WTC11 (cell line): ENCODE data around the gene PPP3CA. TPM values are rescaled to one million over a fixed set of nuclear protein-coding genes. Genes with fewer than 3 reads are reported as not detected.

Experiments used
- ATAC-seq: fragments of 200-7000 bp; cut with Tn5 transposase; 2 replicates; pipeline ENCODE4 v1.10.0; 2021; ENCODE audit warnings: mild to moderate bottlenecking, moderate library complexity
- CTCF ChIA-PET: fragments of 300-600 bp; sonication (Branson Sonifier 250); formaldehyde crosslinking; loops from one replicate; lab custom pipeline; 2021; ENCODE audit warnings: antibody characterized with exemption; lab: Charles Lee
- POLR2A ChIA-PET: fragments of 350-600 bp; sonication (Branson Sonifier 250); formaldehyde crosslinking; loops from one replicate; lab custom pipeline; 2021; ENCODE audit warnings: antibody characterized with exemption; lab: Charles Lee
- DNase-seq: peaks from one replicate; pipeline ENCODE4 v3.0.0; 2021; ENCODE audit warnings: low spot score
- H3K27ac Mint-ChIP-seq: 2 replicates; pipeline ENCODE4 v1.8.0; 2021; ENCODE audit warnings: mixed read lengths
- H3K27me3 Mint-ChIP-seq: 2 replicates; pipeline ENCODE4 v1.8.0; 2021; ENCODE audit warnings: low read depth, mild to moderate bottlenecking, moderate library complexity, mixed read lengths
- H3K36me3 Mint-ChIP-seq: 2 replicates; pipeline ENCODE4 v1.8.0; 2021; ENCODE audit warnings: mixed read lengths
- H3K4me1 Mint-ChIP-seq: 2 replicates; pipeline ENCODE4 v1.8.0; 2022; ENCODE audit warnings: mixed read lengths
- H3K4me3 Mint-ChIP-seq: 2 replicates; pipeline ENCODE4 v1.8.0; 2021; ENCODE audit warnings: mild to moderate bottlenecking, moderate library complexity, mixed read lengths
- H3K9me3 Mint-ChIP-seq: 2 replicates; pipeline ENCODE4 v1.8.0; 2021; ENCODE audit warnings: mixed read lengths
- CBFB ChIP-seq: sonication (generic); formaldehyde crosslinking; IDR thresholded peaks from 2 replicates; pipeline ENCODE4 v1.8.1; 2022; ENCODE audit warnings: mild to moderate bottlenecking, low read depth, missing genetic modification reagents
- ERG ChIP-seq: fragments of 250-450 bp; sonication (Bioruptor Pico); IDR thresholded peaks from 2 replicates; pipeline ENCODE4 v1.8.0; 2021; ENCODE audit warnings: mild to moderate bottlenecking
- FOXP1 ChIP-seq: sonication (generic); formaldehyde crosslinking; IDR thresholded peaks from 2 replicates; pipeline ENCODE4 v1.8.0; 2022; ENCODE audit warnings: missing genetic modification reagents, mild to moderate bottlenecking, moderate library complexity, borderline replicate concordance
- GTF2I ChIP-seq: fragments of 250-450 bp; sonication (Bioruptor Pico); conservative IDR thresholded peaks from 2 replicates; pipeline ENCODE4 v1.4.0; 2021; ENCODE audit warnings: mild to moderate bottlenecking
- IRF2 ChIP-seq: sonication (generic); formaldehyde crosslinking; IDR thresholded peaks from 2 replicates; pipeline ENCODE4 v1.8.0; 2022; ENCODE audit warnings: low read depth, missing genetic modification reagents, borderline replicate concordance
- MLX ChIP-seq: sonication (generic); formaldehyde crosslinking; IDR thresholded peaks from 2 replicates; pipeline ENCODE4 v1.8.1; 2023; ENCODE audit warnings: mild to moderate bottlenecking, missing genetic modification reagents, moderate library complexity
- MYBL2 ChIP-seq: sonication (generic); formaldehyde crosslinking; IDR thresholded peaks from 2 replicates; pipeline ENCODE4 v1.8.1; 2023; ENCODE audit warnings: mild to moderate bottlenecking, moderate library complexity, missing genetic modification reagents
- NFATC4 ChIP-seq: fragments of 250-450 bp; sonication (Bioruptor Pico); IDR thresholded peaks from 2 replicates; pipeline ENCODE4 v1.9.0; 2021; ENCODE audit warnings: mild to moderate bottlenecking
- NFE2L1 ChIP-seq: sonication (generic); formaldehyde crosslinking; IDR thresholded peaks from 2 replicates; pipeline ENCODE4 v1.8.1; 2023; ENCODE audit warnings: missing genetic modification reagents
- NFYB ChIP-seq: sonication (generic); formaldehyde crosslinking; conservative IDR thresholded peaks from 2 replicates; pipeline ENCODE4 v1.8.0; 2022; ENCODE audit warnings: low read depth, missing genetic modification reagents
- NR2C2 ChIP-seq: sonication (generic); formaldehyde crosslinking; IDR thresholded peaks from 2 replicates; pipeline ENCODE4 v1.8.0; 2022; ENCODE audit warnings: mild to moderate bottlenecking, missing genetic modification reagents
- NR3C1 ChIP-seq: sonication (generic); formaldehyde crosslinking; conservative IDR thresholded peaks from 2 replicates; pipeline ENCODE4 v1.8.1; 2023; ENCODE audit warnings: low read depth, mild to moderate bottlenecking, missing genetic modification reagents
- OVOL2 ChIP-seq: fragments of 250-450 bp; sonication (Bioruptor Pico); IDR thresholded peaks from 2 replicates; pipeline ENCODE4 v1.9.0; 2021; ENCODE audit warnings: mild to moderate bottlenecking, borderline replicate concordance
- RORB ChIP-seq: fragments of 250-450 bp; sonication (Bioruptor Pico); IDR thresholded peaks from 2 replicates; pipeline ENCODE4 v1.9.0; 2021; ENCODE audit warnings: mild to moderate bottlenecking
- SMAD3 ChIP-seq: sonication (generic); formaldehyde crosslinking; IDR thresholded peaks from 2 replicates; pipeline ENCODE4 v1.8.0; 2022; ENCODE audit warnings: missing genetic modification reagents, mild to moderate bottlenecking, borderline replicate concordance
- SOX15 ChIP-seq: fragments of 250-450 bp; sonication (Bioruptor Pico); IDR thresholded peaks from 2 replicates; pipeline ENCODE4 v1.9.0; 2021; ENCODE audit warnings: mild to moderate bottlenecking
- SP1 ChIP-seq: sonication (generic); formaldehyde crosslinking; conservative IDR thresholded peaks from 2 replicates; pipeline ENCODE4 v1.8.1; 2022; ENCODE audit warnings: missing genetic modification reagents
- TEAD1 ChIP-seq: sonication (generic); formaldehyde crosslinking; IDR thresholded peaks from 2 replicates; pipeline ENCODE4 v1.8.0; 2022; ENCODE audit warnings: mild to moderate bottlenecking, missing genetic modification reagents
- ZNF121 ChIP-seq: sonication (generic); formaldehyde crosslinking; IDR thresholded peaks from 2 replicates; pipeline ENCODE4 v1.8.0; 2023; ENCODE audit warnings: missing genetic modification reagents
- ZNF232 ChIP-seq: sonication (generic); formaldehyde crosslinking; IDR thresholded peaks from 2 replicates; pipeline ENCODE4 v1.8.0; 2022; ENCODE audit warnings: mild to moderate bottlenecking, missing genetic modification reagents
- ZNF263 ChIP-seq: sonication (generic); formaldehyde crosslinking; IDR thresholded peaks from 2 replicates; pipeline ENCODE4 v1.8.1; 2022; ENCODE audit warnings: low read depth, mild to moderate bottlenecking, moderate library complexity, missing genetic modification reagents
- ZNF281 ChIP-seq: sonication (generic); formaldehyde crosslinking; IDR thresholded peaks from 2 replicates; pipeline ENCODE4 v1.8.0; 2023; ENCODE audit warnings: mild to moderate bottlenecking, missing genetic modification reagents
- ZNF416 ChIP-seq: fragments of 250-450 bp; sonication (Bioruptor Pico); IDR thresholded peaks from 2 replicates; pipeline ENCODE4 v1.9.0; 2021; ENCODE audit warnings: mild to moderate bottlenecking, inconsistent platforms
- total RNA-seq: library from RNA; stranded (reverse); gene quantifications from 3 replicates; pipeline ENCODE4 v1.2.3, GENCODE V29; 2021
- TF ChIP-seq, protein P1 (sequence below): sonication (generic); formaldehyde crosslinking; IDR thresholded peaks from 2 replicates; pipeline ENCODE4 v1.8.0; 2022; ENCODE audit warnings: mild to moderate bottlenecking, missing genetic modification reagents
- TF ChIP-seq, protein P2 (sequence below): fragments of 250-450 bp; sonication (Bioruptor Pico); conservative IDR thresholded peaks from 2 replicates; pipeline ENCODE4 v1.9.0; 2021; ENCODE audit warnings: mild to moderate bottlenecking

PPP3CA gene
- total RNA-seq, 1 experiment from 2014 or later = 41.6 TPM

- Mint-ChIP-seq H3K27ac (no peak overlapping the region), H3K36me3 (no peaks in the 10 kb centered on the region), H3K4me3 (no peak overlapping the region)
- no peak for ATAC-seq
- TF ChIP-seq NR2C2 (CRISPR knock-in tag) = no peak
- TF ChIP-seq NFE2L1 (CRISPR knock-in tag) = no peak
- TF ChIP-seq, all 79 proteins: peak for 0
- H3K4me1 Mint-ChIP-seq = peaks cover 40% of the 10 kb centered on the region
- CTCF ChIA-PET = no interaction called here
- POLR2A ChIA-PET = no interaction called here
- no peaks in the 10 kb centered on the region for H3K9me3 Mint-ChIP-seq
- DNase-seq = no peak
- no peaks in the 10 kb centered on the region for H3K27me3 Mint-ChIP-seq
Measured at GRCh38 chr4:101152521-101152920, 194.8 kb downstream of the PPP3CA start.

- Mint-ChIP-seq H3K36me3 (no peaks in the 10 kb centered on the region), H3K27me3 (no peaks in the 10 kb centered on the region), H3K4me3 (no peak overlapping the region)
- ChIA-PET CTCF (no interaction called here), POLR2A (no interaction called here)
- ATAC-seq = no peak
- TF ChIP-seq ZNF263 (CRISPR knock-in tag) (no peak), CBFB (CRISPR knock-in tag) (no peak), ZNF416 (CRISPR knock-in tag) (no peak), ERG (CRISPR knock-in tag) (no peak), SMAD3 (CRISPR knock-in tag) (no peak), ZNF232 (CRISPR knock-in tag) (no peak), NFATC4 (CRISPR knock-in tag) (no peak), RORB (no peak), MLX (no peak), ZNF121 (CRISPR knock-in tag) (no peak), SP1 (CRISPR knock-in tag) (no peak)
- TF ChIP-seq, all 79 proteins: peak for 0
- Mint-ChIP-seq H3K4me1 (peaks cover 6% of the 10 kb centered on the region), H3K9me3 (no peaks in the 10 kb centered on the region), H3K27ac (no peak overlapping the region)
- DNase-seq = no peak
Measured at GRCh38 chr4:101148551-101148950, 198.8 kb downstream of the PPP3CA start.

DNA sequence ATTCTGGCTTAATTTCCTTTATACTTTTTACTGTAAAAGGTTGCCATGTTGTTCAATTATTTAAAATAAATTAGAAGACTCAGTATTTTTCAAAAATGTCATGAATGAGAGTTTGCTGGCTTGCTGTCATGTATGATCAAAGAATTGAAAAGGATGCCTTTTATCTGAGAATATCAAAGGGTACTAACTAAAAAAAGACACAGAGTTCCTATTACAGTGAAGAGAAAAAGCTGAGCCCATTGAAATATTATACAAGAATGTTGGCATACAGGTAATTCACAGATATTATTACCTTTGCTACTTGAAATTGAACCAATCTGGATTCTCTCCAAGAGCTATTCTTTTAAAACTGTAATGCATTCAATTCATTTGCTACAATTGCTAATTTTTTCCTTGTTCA, 200.0 kb downstream of the PPP3CA start:
- POLR2A ChIA-PET = no interaction called here
- TF ChIP-seq, protein P1, sequence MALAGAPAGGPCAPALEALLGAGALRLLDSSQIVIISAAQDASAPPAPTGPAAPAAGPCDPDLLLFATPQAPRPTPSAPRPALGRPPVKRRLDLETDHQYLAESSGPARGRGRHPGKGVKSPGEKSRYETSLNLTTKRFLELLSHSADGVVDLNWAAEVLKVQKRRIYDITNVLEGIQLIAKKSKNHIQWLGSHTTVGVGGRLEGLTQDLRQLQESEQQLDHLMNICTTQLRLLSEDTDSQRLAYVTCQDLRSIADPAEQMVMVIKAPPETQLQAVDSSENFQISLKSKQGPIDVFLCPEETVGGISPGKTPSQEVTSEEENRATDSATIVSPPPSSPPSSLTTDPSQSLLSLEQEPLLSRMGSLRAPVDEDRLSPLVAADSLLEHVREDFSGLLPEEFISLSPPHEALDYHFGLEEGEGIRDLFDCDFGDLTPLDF (CRISPR knock-in tag) = no peak
- TF ChIP-seq NFYB (CRISPR knock-in tag) (no peak), NFE2L1 (CRISPR knock-in tag) (no peak), IRF2 (CRISPR knock-in tag) (no peak), ZNF281 (CRISPR knock-in tag) (no peak), FOXP1 (CRISPR knock-in tag) (no peak), MLX (no peak), SOX15 (no peak), OVOL2 (CRISPR knock-in tag) (no peak), TEAD1 (CRISPR knock-in tag) (no peak), NR3C1 (CRISPR knock-in tag) (no peak), GTF2I (CRISPR knock-in tag) (no peak), MYBL2 (CRISPR knock-in tag) (no peak)
- TF ChIP-seq, protein P2, sequence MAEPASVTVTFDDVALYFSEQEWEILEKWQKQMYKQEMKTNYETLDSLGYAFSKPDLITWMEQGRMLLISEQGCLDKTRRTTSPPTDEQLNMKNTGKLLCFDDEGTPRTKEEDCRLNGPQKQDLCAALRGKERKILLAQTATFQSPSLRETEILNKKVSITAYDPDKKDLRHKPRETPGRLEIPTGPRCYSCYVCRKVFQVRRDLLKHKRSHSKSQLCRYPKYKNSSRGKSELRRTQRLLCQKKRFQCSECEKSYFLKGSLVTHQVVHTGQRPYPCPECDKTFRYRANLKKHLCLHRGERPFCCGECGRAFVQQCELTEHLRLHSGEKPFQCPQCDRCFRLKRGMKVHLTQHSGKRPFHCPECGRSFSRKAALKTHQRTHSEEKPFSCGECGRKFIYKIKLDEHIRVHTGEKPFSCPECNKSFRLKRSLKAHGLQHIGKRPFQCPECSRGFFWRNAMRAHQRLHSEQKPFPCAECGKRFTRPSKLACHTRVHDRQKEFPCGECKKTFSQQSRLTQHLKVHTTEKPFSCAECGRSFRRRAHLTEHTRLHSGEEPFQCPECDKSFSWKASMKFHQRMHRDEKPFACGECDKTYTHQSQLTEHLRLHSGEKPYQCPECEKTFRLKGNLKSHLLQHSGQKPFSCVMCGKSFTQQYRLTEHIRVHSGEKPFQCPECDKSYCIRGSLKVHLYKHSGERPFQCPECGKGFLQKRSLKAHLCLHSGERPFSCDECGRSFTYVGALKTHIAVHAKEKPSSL (CRISPR knock-in tag) = no peak

More for the DNA sequence above, 200.0 kb downstream of the PPP3CA start:
- DNase-seq = no peak
- H3K36me3 Mint-ChIP-seq = no peaks in the 10 kb centered on the region
- no peak overlapping the region for H3K27ac Mint-ChIP-seq
- no peak overlapping the region for H3K4me3 Mint-ChIP-seq
- H3K9me3 Mint-ChIP-seq = no peaks in the 10 kb centered on the region
- H3K4me1 Mint-ChIP-seq = no peaks in the 10 kb centered on the region
- ATAC-seq = no peak
- CTCF ChIA-PET = no interaction called here
- H3K27me3 Mint-ChIP-seq = no peaks in the 10 kb centered on the region
